SK-N-MC (cell line): ENCODE measurements around the gene TK2.
"Not testable (repeated sequence)": the region's sequence is repeated elsewhere in the genome, so short reads cannot be mapped to it uniquely, and the experiment has no call there.

Experiments
- DNase-seq: peaks from one replicate; pipeline ENCODE4 v3.0.0-alpha.2; 2011; ENCODE audit warnings: low read depth, low spot score
- H3K27ac ChIP-seq: fragments of 200-600 bp; sonication (generic); 2 replicates; pipeline ENCODE4 v1.5.1; 2016; ENCODE audit warnings: mixed run types
- H3K36me3 ChIP-seq: fragments of 200-600 bp; sonication (generic); 2 replicates; pipeline ENCODE4 v1.6.1; 2017; ENCODE audit warnings: antibody characterized with exemption, low read length, mixed read lengths; ENCODE audit not compliant: insufficient read depth
- H3K4me3 ChIP-seq: fragments of 200-600 bp; sonication (generic); 2 replicates; pipeline ENCODE4 v1.5.1; 2016
- H3K9ac ChIP-seq: fragments of 200-600 bp; sonication (generic); 2 replicates; pipeline ENCODE4 v1.8.0; 2017; ENCODE audit warnings: mixed run types, mixed read lengths; ENCODE audit not compliant: insufficient read length
- H3K9me3 ChIP-seq: fragments of 200-600 bp; sonication (generic); 2 replicates; pipeline ENCODE4 v1.6.1; 2017; ENCODE audit warnings: low read depth, mild to moderate bottlenecking, antibody characterized with exemption, low read length, moderate library complexity, mixed read lengths
- EZH2 ChIP-seq: fragments of 200-600 bp; sonication (generic); IDR thresholded peaks from one replicate; pipeline ENCODE4 v1.6.1; 2017; ENCODE audit warnings: antibody characterized with exemption
- FOXP2 ChIP-seq: optimal IDR thresholded peaks from 2 replicates; pipeline ENCODE3; 2011; ENCODE audit warnings: mild to moderate bottlenecking, moderate library complexity; ENCODE audit not compliant: insufficient read depth; ENCODE audit errors: extremely low read length, control extremely low read depth
- POLR2AphosphoS5 ChIP-seq: IDR thresholded peaks from 2 replicates; pipeline ENCODE4 v1.6.1; 2012; ENCODE audit warnings: mild to moderate bottlenecking, low read depth, low read length, borderline replicate concordance

Gene TK2

GRCh38 chr16:66508248-66508913 is 41.5 kb downstream of the TK2 start:
- TF ChIP-seq EZH2 (no peak), POLR2AphosphoS5 (no peak), FOXP2 (no peak)
- Histone ChIP-seq H3K9ac (no peak overlapping the region), H3K4me3 (no peak overlapping the region), H3K36me3 (no peaks in the 10 kb centered on the region), H3K9me3 (no peaks in the 10 kb centered on the region), H3K27ac (no peak overlapping the region)
- no peak for DNase-seq

GRCh38 chr16:66507731-66508239 is 42.1 kb downstream of the TK2 start:
- H3K9ac ChIP-seq: no peak overlapping the region
- TF ChIP-seq EZH2 (no peak), POLR2AphosphoS5 (no peak), FOXP2 (no peak)
- DNase-seq: no peak
- no peaks in the 10 kb centered on the region for H3K9me3 ChIP-seq
- H3K36me3 ChIP-seq: no peaks in the 10 kb centered on the region
- H3K27ac ChIP-seq: no peak overlapping the region
- H3K4me3 ChIP-seq: no peak overlapping the region

GRCh38 chr16:66503612-66504011 is 46.3 kb downstream of the TK2 start:
- no peaks in the 10 kb centered on the region for H3K36me3 ChIP-seq
- H3K9ac ChIP-seq: no peak overlapping the region
- H3K9me3 ChIP-seq: no peaks in the 10 kb centered on the region
- no peak for DNase-seq
- H3K27ac ChIP-seq: no peak overlapping the region
- no peak for TF ChIP-seq POLR2AphosphoS5
- no peak for TF ChIP-seq FOXP2
- no peak for TF ChIP-seq EZH2
- H3K4me3 ChIP-seq: no peak overlapping the region

GRCh38 chr16:66503030-66503429 is 46.9 kb downstream of the TK2 start:
- Histone ChIP-seq H3K9me3 (no peaks in the 10 kb centered on the region), H3K9ac (no peak overlapping the region), H3K27ac (no peak overlapping the region), H3K36me3 (no peaks in the 10 kb centered on the region), H3K4me3 (no peak overlapping the region)
- DNase-seq: no peak
- TF ChIP-seq EZH2 (no peak), POLR2AphosphoS5 (no peak), FOXP2 (no peak)

GRCh38 chr16:66502020-66502913 is 47.7 kb downstream of the TK2 start:
- DNase-seq: no peak
- Histone ChIP-seq H3K9ac (no peak overlapping the region), H3K4me3 (no peak overlapping the region), H3K36me3 (no peaks in the 10 kb centered on the region), H3K9me3 (no peaks in the 10 kb centered on the region), H3K27ac (no peak overlapping the region)
- TF ChIP-seq FOXP2: no peak
- TF ChIP-seq POLR2AphosphoS5: no peak
- no peak for TF ChIP-seq EZH2

GRCh38 chr16:66501563-66501962 is 48.4 kb downstream of the TK2 start:
- not testable (repeated sequence) for H3K27ac ChIP-seq, DNase-seq, H3K9ac ChIP-seq, H3K9me3 ChIP-seq, H3K36me3 ChIP-seq, H3K4me3 ChIP-seq

- DNase-seq, H3K27ac ChIP-seq: not testable (repeated sequence)
These were observed 52.0 kb downstream of the TK2 start for GRCh38 chr16:66497921-66498320.

GRCh38 chr16:66496226-66496625 is 53.7 kb downstream of the TK2 start:
- not testable (repeated sequence) for H3K36me3 ChIP-seq, H3K4me3 ChIP-seq, H3K9ac ChIP-seq, H3K27ac ChIP-seq, DNase-seq, H3K9me3 ChIP-seq

More at GRCh38 chr16:66497921-66498320, 52.0 kb downstream of the TK2 start:
- not testable (repeated sequence) for H3K9me3 ChIP-seq, H3K36me3 ChIP-seq, H3K9ac ChIP-seq, H3K4me3 ChIP-seq

- no peak for DNase-seq
- no peak overlapping the region for H3K27ac ChIP-seq
- no peak overlapping the region for H3K4me3 ChIP-seq
- TF ChIP-seq EZH2 (no peak), POLR2AphosphoS5 (no peak), FOXP2 (no peak)
- H3K9me3 ChIP-seq: no peaks in the 10 kb centered on the region
- no peaks in the 10 kb centered on the region for H3K36me3 ChIP-seq
- no peak overlapping the region for H3K9ac ChIP-seq
These were observed 54.5 kb downstream of the TK2 start for GRCh38 chr16:66495440-66495839.

GRCh38 chr16:66494916-66495315 is 55.0 kb downstream of the TK2 start:
- no peak overlapping the region for H3K27ac ChIP-seq
- TF ChIP-seq FOXP2: no peak
- TF ChIP-seq EZH2: no peak
- no peak for TF ChIP-seq POLR2AphosphoS5
- H3K36me3 ChIP-seq: no peaks in the 10 kb centered on the region
- no peaks in the 10 kb centered on the region for H3K9me3 ChIP-seq
- H3K4me3 ChIP-seq: no peak overlapping the region
- H3K9ac ChIP-seq: no peak overlapping the region
- no peak for DNase-seq
